T-helper 2 cell (primary cell): ENCODE data around the gene PLEKHG4B.
"Not testable (repeated sequence)": the region's sequence is repeated elsewhere in the genome, so short reads cannot be mapped to it uniquely, and the experiment has no call there.

Source experiments
- DNase-seq, 5 experiments: peaks; one replicate each; pipeline versions ENCODE4 v3.0.0 to v3.0.0-alpha.2; 2012 to 2022

Gene PLEKHG4B

GRCh38 chr5:158807-159447 is 67.0 kb downstream of the PLEKHG4B start:
- DNase-seq = no peak

DNA sequence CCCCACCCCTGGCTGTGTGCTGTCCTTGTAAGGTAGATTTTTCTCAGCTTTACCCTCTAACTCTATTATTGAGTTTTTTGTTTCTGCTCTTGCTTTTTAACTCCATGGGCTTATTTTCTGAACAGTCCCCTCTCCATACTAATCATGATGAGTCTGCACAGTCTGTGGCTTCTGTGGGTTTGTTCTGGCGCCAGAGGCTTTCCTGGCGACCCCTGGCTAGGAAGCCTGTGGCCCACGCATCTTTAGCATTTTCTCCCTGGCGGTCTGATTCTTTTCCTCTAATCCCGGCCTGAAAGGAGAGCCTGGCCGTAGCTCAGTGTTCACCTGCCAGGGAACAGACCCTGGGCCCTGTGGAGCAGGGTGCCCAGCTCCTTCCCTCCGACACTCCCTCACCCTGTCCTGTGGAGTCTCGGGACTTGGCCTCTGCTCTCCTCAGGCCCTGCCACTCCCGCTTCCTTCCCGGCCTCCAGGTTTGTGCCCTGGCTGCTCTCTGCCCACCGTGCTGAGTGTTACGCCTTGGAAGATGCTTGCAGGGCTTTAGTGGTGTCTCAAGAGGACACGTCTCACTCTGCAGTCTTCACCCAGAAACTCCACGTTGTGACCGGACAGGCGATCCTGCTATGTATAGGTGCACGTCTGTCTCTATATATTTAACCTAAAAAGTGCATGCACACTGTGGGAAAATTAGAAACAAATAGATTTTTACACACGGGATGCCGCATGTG is 67.6 kb downstream of the PLEKHG4B start:
- DNase-seq = no peak

DNA sequence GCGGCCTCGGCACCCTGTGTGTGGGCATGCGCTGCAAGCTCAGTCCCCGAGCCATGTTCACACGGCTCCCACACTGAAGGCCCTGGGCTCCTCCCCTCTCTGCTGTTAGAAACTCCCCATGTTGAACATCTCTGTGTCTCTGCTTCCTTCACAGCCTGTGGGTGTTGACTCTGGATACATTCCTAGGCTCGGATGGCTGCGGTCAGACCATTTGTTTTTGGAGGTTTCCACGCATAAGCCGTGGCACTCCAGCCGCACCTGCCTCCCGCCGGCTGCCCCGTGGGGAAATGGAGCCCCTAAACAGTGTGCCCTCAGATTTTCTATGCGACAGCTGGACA is 68.2 kb downstream of the PLEKHG4B start:
- DNase-seq = no peak

- no peak for DNase-seq
Observed at GRCh38 chr5:160921-161802, 69.2 kb downstream of the PLEKHG4B start.

- no peak for DNase-seq
Observed at GRCh38 chr5:161803-162110, 69.8 kb downstream of the PLEKHG4B start.

- DNase-seq = no peak
Observed at GRCh38 chr5:162190-162564, 70.2 kb downstream of the PLEKHG4B start.

DNA sequence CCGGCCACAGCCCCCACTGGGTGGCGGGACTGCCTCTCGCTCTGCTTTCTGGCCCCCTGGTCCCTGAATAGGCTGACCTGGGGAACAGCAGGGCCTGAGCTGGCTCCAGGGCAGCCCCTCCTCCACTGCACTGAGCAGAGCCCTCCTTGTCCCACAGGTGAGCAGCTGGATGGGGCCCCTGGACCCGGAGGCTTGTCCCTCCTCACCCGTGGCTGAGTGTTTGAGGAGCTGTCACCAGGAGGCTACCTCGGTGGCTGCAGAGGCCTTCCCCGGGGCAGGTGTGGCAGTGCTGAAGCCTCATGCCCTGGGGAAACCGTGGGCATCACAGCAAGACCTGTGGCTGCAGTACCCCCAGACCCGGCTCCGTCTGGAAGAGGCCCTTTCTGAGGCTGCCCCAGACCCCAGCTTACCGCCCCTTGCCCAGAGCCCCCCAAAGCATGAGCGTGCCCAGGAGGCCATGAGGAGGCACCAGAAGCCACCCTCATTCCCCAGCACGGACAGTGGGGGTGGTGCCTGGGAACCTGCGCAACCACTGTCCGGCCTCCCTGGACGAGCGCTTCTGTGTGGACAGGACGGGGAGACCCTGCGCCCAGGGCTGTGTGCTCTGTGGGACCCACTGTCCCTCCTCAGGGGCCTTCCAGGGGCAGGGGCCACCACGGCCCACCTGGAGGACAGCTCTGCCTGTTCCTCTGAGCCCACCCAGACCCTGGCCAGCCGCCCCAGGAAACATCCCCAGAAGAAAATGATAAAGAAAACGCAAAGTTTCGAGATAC is 70.8 kb downstream of the PLEKHG4B start:
- DNase-seq = no peak

DNA sequence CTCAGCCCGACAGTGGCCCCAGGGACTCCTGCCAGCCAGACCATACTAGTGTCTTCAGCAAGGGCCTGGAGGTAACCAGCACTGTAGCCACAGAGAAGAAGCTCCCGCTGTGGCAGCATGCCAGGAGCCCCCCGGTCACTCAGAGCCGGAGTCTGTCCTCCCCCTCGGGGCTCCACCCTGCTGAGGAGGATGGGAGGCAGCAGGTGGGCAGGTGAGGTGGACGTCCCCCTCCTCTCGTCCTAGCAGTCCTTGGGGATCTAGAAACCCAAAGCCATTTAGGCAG is 71.3 kb downstream of the PLEKHG4B start:
- DNase-seq = no peak

GRCh38 chr5:163841-164240 is 71.9 kb downstream of the PLEKHG4B start:
- no peak for DNase-seq

- DNase-seq = no peak
Observed at GRCh38 chr5:164244-164643, 72.3 kb downstream of the PLEKHG4B start.

DNA sequence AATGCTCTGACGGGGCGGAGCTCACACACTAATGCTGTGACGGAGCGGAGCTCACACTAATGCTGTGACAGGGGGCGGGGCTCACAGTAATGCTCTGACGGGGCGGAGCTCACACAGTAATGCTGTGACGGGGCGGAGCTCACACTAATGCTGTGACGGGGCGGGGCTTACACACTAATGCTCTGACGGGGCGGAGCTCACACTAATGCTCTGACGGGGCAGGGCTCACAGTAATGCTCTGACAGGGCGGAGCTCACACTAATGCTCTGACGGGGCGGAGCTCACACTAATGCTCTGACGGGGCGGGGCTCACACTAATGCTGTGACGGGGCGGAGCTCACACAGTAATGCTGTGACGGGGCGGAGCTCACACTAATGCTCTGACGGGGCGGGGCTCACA is 72.8 kb downstream of the PLEKHG4B start:
- DNase-seq = not testable (repeated sequence)

- DNase-seq = no peak
Observed at GRCh38 chr5:166441-167372, 74.7 kb downstream of the PLEKHG4B start.

- DNase-seq = no peak
Observed at GRCh38 chr5:167511-167910, 75.5 kb downstream of the PLEKHG4B start.

DNA sequence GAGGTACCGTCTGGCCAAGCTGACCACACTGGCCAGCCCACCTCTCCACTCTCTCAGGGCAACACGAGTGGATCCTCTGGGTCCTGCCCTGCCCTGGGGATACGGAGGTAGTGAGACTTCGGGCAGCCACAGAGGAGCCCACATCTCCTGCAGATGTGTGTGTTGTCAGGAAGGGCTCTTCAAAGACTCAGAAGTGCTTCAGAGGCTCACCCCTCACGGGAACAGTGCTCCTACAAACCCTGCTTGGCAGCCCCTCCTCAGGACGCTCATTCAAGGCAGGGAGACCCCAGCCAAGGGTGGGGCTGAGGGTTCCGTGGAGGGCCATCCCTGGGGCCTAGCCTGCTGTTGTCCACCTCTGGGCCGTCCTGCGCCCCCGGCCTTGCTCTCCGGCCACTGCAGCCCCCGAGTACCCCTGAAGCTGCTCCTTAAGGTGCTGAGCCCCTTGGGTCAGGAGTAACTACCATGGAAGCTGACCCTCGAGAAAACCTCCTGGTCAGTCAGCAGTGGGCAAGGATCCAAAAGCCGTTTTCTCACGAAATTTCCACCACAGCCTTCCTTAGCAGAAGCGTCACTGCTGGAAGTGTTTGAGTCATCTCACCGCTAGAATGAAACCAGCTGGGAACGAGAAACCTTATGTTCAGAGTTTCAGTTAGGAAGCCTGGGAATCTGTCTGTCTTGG is 76.2 kb downstream of the PLEKHG4B start:
- DNase-seq = no peak

DNA sequence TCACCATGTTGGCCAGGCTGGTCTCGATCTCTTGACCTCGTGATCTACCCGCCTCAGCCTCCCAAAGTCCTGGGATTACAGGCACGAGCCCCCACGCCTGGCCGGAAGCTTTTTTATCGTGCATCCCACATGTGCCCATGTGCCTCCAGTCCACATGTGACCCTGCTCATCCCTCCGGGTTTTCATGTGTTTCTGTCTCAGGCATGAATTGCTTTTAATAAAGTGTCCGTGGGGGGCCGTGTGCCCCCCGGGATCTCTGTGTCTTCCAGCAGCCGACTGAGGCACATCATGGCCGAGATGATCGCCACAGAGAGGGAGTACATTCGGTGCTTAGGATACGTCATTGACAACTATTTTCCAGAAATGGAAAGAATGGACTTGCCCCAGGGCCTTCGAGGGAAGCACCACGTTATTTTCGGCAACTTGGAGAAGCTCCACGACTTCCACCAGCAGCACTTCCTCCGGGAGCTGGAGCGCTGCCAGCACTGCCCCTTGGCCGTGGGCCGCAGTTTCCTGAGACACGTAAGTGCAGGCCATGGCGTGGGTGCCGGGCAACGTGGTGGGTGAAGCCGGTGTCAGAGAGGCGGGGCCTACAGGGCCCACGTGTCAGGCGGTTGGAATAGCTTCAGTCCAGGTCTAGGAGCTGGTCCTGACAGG is 77.2 kb downstream of the PLEKHG4B start:
- no peak for DNase-seq

DNA sequence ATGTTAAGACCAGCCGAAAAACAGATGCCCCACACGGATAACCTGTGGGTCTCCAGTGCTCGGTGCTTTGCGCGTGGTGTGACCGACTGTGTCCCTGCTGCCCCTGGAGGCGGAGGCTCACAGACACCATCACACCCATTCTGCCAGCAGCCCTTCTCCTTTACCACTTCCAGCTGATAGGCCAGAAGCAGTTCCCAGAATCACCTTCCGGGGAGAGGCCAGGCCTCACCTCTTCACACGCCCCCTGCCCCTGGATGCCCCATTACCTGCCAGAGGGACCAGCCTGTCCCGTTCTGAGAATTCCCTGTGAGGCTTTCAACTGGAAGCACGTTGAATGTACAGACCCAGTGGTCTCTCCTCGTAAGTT is 77.7 kb downstream of the PLEKHG4B start:
- DNase-seq = no peak

GRCh38 chr5:170971-171800 is 79.2 kb downstream of the PLEKHG4B start:
- no peak for DNase-seq

DNA sequence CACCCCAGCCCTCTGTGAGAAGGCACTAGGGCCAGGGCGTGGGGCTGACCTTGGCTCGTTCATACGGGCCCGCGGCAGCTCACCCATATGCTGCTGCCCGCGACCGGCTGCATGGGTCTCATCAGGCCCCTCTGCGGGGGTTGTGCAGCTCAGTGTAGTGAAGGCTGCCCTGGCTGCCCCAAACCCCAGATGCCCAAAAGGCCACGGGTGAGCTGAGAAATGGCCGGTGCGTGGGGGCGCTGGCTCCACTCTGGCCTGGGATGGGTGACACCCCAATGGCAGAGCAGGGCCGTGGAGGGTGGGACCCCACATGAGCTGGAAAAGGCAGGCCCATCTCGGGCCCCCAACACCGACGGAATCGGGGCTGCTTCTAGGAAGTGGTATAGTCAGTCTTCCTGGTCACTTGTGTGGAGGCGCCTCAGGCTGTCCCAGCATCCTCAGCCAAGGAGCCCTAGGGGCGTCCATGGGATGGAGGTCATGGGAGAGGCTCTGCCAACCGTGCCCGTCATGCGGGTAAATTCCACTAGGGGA is 79.9 kb downstream of the PLEKHG4B start:
- no peak for DNase-seq

GRCh38 chr5:172421-172820 is 80.5 kb downstream of the PLEKHG4B start:
- no peak for DNase-seq

DNA sequence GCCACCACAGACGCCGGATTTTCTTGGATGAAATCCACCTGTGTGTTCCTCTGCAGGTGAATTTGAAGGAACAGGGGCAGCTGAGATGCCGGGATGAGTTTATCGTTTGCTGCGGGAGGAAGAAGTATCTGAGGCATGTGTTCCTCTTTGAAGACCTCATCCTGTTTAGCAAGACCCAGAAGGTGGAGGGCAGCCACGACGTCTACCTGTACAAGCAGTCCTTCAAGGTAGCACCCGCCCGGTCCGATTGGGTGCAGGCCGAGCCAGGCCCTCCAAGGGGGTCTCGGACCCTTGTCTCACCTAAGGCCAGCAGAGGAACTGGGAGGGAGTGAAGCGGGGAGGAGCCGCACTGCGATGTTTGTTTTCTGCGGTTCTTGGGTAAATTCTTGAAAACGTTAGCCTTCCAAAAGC is 80.9 kb downstream of the PLEKHG4B start:
- DNase-seq = no peak
